ENCODE data around the gene CACNA1S.

DNA sequence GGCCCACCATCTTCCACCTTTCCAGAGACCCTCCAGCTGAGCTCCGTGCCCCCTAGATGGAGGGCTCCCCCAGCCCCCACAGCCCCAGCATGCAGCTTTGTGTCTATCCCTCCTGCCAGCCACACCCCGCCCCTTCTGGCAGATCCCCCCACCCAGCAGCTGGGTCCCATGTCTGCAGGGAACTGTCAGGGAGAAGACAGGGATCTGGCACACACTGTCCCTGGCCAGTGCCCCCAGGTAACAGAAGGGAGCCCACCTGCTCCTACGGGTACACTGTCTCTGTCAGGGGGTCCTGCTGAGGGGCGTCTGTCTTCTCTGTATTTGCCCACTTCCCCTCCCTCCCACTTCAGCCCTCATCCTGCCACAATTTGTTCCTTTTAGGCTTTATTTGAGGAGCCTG lies 77.6 kb downstream of the CACNA1S start:
- TF ChIP-seq, protein P1, sequence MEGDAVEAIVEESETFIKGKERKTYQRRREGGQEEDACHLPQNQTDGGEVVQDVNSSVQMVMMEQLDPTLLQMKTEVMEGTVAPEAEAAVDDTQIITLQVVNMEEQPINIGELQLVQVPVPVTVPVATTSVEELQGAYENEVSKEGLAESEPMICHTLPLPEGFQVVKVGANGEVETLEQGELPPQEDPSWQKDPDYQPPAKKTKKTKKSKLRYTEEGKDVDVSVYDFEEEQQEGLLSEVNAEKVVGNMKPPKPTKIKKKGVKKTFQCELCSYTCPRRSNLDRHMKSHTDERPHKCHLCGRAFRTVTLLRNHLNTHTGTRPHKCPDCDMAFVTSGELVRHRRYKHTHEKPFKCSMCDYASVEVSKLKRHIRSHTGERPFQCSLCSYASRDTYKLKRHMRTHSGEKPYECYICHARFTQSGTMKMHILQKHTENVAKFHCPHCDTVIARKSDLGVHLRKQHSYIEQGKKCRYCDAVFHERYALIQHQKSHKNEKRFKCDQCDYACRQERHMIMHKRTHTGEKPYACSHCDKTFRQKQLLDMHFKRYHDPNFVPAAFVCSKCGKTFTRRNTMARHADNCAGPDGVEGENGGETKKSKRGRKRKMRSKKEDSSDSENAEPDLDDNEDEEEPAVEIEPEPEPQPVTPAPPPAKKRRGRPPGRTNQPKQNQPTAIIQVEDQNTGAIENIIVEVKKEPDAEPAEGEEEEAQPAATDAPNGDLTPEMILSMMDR (conservative IDR thresholded peaks at IDR 0.05; ENCODE audit: low read depth, low read length), result no peak
- TF ChIP-seq EZH2 (IDR thresholded peaks at IDR 0.05; ENCODE audit: borderline replicate concordance, low read depth, low read length, poor library complexity, severe bottlenecking), result no peak

All from A673 (cell line).